GM08714 (cell line): Measurements from ENCODE around the gene NIFK.

Source experiments
- H3K4me3 ChIP-seq: fragments of 200-500 bp; sonication (Bioruptor generic); 2 replicates; pipeline ENCODE4 v1.5.1; 2014; ENCODE audit warnings: mild to moderate bottlenecking, low read length, inconsistent platforms
- ZNF274 ChIP-seq: IDR thresholded peaks from 2 replicates; pipeline ENCODE4 v1.6.1; 2012; ENCODE audit warnings: mild to moderate bottlenecking, low read depth, low read length

The NIFK gene

GRCh38 chr2:121736462-121737336 is at the start of gene NIFK:
NIFK (minus strand) TSS chr2:121736875; CDS start chr2:121736850, 25 bp downstream.
- TF ChIP-seq ZNF274, result no peak
- H3K4me3 ChIP-seq, result peak within 1 kb of the TSS; percentile 89

- TF ChIP-seq ZNF274, result no peak
These were observed 46.5 kb upstream of the NIFK start for GRCh38 chr2:121783180-121783579.

GRCh38 chr2:121778741-121779487 is 42.2 kb upstream of the NIFK start:
- no peak overlapping the region for H3K4me3 ChIP-seq
- TF ChIP-seq ZNF274, result no peak

More at GRCh38 chr2:121783180-121783579, 46.5 kb upstream of the NIFK start:
- no peak overlapping the region for H3K4me3 ChIP-seq

GRCh38 chr2:121777699-121778058 is 41.0 kb upstream of the NIFK start:
- no peak overlapping the region for H3K4me3 ChIP-seq
- no peak for TF ChIP-seq ZNF274

- TF ChIP-seq ZNF274, result no peak
These were observed 40.4 kb upstream of the NIFK start for GRCh38 chr2:121776885-121777698.

GRCh38 chr2:121776361-121776760 is 39.7 kb upstream of the NIFK start:
- TF ChIP-seq ZNF274, result no peak

More at GRCh38 chr2:121776885-121777698, 40.4 kb upstream of the NIFK start:
- no peak overlapping the region for H3K4me3 ChIP-seq

GRCh38 chr2:121774235-121774634 is 37.6 kb upstream of the NIFK start:
- no peak for TF ChIP-seq ZNF274
- H3K4me3 ChIP-seq, result no peak overlapping the region

More at GRCh38 chr2:121776361-121776760, 39.7 kb upstream of the NIFK start:
- H3K4me3 ChIP-seq, result no peak overlapping the region

- no peak for TF ChIP-seq ZNF274
- no peak overlapping the region for H3K4me3 ChIP-seq
These were observed 35.5 kb upstream of the NIFK start for GRCh38 chr2:121771976-121772742.

GRCh38 chr2:121768143-121768755 is 31.6 kb upstream of the NIFK start:
- TF ChIP-seq ZNF274, result no peak
- no peak overlapping the region for H3K4me3 ChIP-seq

- TF ChIP-seq ZNF274, result no peak
- H3K4me3 ChIP-seq, result no peak overlapping the region
These were observed 29.9 kb upstream of the NIFK start for GRCh38 chr2:121766624-121767023.

- TF ChIP-seq ZNF274, result no peak
- no peak overlapping the region for H3K4me3 ChIP-seq
These were observed 28.1 kb upstream of the NIFK start for GRCh38 chr2:121764681-121765228.

- TF ChIP-seq ZNF274, result no peak
- peak within 1 kb of the TSS; percentile 98 for H3K4me3 ChIP-seq
These were observed 18.8 kb upstream of the NIFK start, which contains the start of gene TSN for GRCh38 chr2:121755237-121756111. TSN (plus strand) TSS chr2:121755651; CDS start chr2:121755780, 129 bp downstream.
